Astrocyte (in vitro differentiated cells and primary cell): ENCODE data around the gene UNC93A.

Experiments used
- CTCF ChIP-seq: IDR thresholded peaks from 2 replicates; pipeline ENCODE4 v1.5.1; 2011; ENCODE audit warnings: low read depth, mild to moderate bottlenecking, inconsistent platforms, low read length, moderate library complexity; ENCODE audit not compliant: insufficient read depth
- EZH2 ChIP-seq: IDR thresholded peaks from 2 replicates; pipeline ENCODE4 v1.6.1; 2012; ENCODE audit warnings: mild to moderate bottlenecking, low read length, inconsistent platforms; ENCODE audit not compliant: insufficient read depth

- TF ChIP-seq CTCF (no peak), EZH2 (no peak)
Measured at GRCh38 chr6:167327391-167327790, 36.3 kb downstream of the UNC93A start.
